Effector memory CD4-positive, alpha-beta T cell (primary cell): ENCODE measurements around the gene NTMT1.

ENCODE experiments used
- DNase-seq, 3 donors: peaks; one replicate each; pipeline ENCODE4 v3.0.0-alpha.2; 2020
- H3K27ac ChIP-seq: 2 replicates; pipeline ENCODE4 v1.7.0; 2013; ENCODE audit warnings: mild to moderate bottlenecking, low read length, moderate library complexity; ENCODE audit not compliant: insufficient read depth, poor library complexity, severe bottlenecking
- H3K27me3 ChIP-seq: replicated peaks from 2 replicates; pipeline ENCODE4 v1.7.0; 2013; ENCODE audit warnings: mild to moderate bottlenecking, low read length; ENCODE audit not compliant: insufficient read depth, control insufficient read depth, poor library complexity, severe bottlenecking
- H3K36me3 ChIP-seq: 2 replicates; pipeline ENCODE4 v1.7.0; 2013; ENCODE audit warnings: mild to moderate bottlenecking, low read length, moderate library complexity; ENCODE audit not compliant: control insufficient read depth, insufficient read depth
- H3K4me1 ChIP-seq: 2 replicates; pipeline ENCODE4 v1.7.0; 2013; ENCODE audit warnings: low read length, mild to moderate bottlenecking; ENCODE audit not compliant: control insufficient read depth, insufficient read depth, poor library complexity, severe bottlenecking
- H3K4me3 ChIP-seq: 2 replicates; pipeline ENCODE4 v1.7.0; 2013; ENCODE audit warnings: low read length, low read depth, mild to moderate bottlenecking; ENCODE audit not compliant: insufficient read depth, poor library complexity, severe bottlenecking
- H3K9me3 ChIP-seq: 2 replicates; pipeline ENCODE4 v1.7.0; 2013; ENCODE audit warnings: mild to moderate bottlenecking, low read length, moderate library complexity; ENCODE audit not compliant: control insufficient read depth

The NTMT1 gene

DNA sequence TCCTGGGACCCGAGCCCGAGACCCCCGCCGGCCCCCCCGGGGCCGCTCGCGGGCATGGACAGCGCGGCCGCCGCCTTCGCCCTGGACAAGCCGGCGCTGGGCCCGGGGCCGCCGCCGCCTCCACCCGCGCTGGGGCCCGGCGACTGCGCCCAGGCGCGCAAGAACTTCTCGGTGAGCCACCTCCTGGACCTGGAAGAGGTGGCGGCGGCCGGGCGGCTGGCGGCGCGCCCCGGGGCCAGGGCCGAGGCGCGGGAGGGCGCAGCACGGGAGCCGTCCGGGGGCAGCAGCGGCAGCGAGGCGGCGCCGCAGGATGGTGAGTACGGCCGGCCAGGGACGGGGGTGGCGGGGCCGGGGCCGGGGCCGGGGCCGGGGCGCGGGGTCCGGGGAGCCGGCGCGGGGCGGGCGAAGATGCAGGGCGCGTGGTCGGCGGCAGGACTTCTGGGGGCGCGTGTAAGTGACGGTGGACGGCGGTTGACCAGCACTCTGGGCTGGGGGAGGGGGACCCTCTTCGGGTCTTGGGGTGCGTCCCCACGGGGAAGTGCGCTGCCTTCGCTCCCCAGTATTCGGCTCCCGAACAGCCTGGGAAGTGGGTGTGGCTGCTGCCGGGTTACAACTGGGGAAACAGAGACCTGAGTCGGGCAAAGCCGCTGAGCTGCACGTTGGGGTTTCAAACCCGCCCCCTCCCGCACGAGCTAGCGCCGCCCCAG is 40.0 kb downstream of the NTMT1 start:
- no peak for DNase-seq
- H3K27ac ChIP-seq = no peak overlapping the region
- H3K9me3 ChIP-seq = no peaks in the 10 kb centered on the region
- H3K36me3 ChIP-seq = no peaks in the 10 kb centered on the region
- H3K4me3 ChIP-seq = no peak overlapping the region
- H3K4me1 ChIP-seq = peaks cover 3% of the 10 kb centered on the region
- H3K27me3 ChIP-seq = peaks cover 11% of the 10 kb centered on the region

DNA sequence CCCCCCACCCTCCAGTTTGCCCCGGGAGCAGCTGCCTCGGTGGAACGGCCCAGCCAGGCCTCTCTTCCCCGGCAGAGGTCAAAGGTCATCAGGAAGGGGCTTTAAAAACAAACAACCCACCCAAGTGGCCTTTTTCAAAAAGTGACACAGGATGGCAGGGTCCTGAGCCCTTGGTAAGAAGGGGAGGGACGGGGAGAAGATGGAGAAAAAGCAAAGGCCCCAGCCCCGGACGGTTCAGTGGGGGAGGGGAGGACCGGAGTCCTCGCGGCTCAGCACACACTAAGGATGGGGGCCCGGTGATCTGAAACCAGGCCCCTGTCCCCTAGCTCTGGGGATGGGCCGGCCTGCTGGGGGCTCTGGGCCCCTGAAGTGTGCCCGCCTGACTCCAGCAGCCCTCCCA is 40.6 kb downstream of the NTMT1 start:
- DNase-seq = no peak
- H3K4me3 ChIP-seq = no peak overlapping the region
- H3K9me3 ChIP-seq = no peaks in the 10 kb centered on the region
- H3K4me1 ChIP-seq = peaks cover 3% of the 10 kb centered on the region
- H3K27ac ChIP-seq = no peak overlapping the region
- no peaks in the 10 kb centered on the region for H3K36me3 ChIP-seq
- H3K27me3 ChIP-seq = peaks cover 11% of the 10 kb centered on the region

DNA sequence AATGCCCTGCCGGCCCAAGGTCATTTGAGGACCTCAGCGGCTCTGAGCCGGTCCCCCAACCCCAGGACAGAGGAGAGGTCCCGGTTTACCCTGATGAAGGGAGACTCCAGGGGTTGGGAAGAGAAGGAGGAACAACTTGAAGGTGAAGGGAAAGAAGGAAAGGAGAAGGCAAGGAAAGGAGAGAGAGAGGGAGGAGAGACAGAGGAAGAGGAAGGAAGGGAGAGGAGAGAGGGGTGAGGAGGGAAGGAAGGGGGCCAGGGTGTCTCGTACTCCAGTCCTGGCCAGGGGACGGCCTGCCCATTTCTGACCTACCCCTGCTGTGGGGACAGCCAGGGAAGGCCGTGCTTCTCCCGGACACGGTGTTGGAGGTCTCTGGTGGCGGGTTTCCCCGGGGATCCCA is 41.4 kb downstream of the NTMT1 start:
- Histone ChIP-seq H3K4me1 (peaks cover 3% of the 10 kb centered on the region), H3K36me3 (no peaks in the 10 kb centered on the region), H3K27ac (no peak overlapping the region), H3K27me3 (peaks cover 11% of the 10 kb centered on the region), H3K9me3 (no peaks in the 10 kb centered on the region), H3K4me3 (no peak overlapping the region)
- DNase-seq = no peak

DNA sequence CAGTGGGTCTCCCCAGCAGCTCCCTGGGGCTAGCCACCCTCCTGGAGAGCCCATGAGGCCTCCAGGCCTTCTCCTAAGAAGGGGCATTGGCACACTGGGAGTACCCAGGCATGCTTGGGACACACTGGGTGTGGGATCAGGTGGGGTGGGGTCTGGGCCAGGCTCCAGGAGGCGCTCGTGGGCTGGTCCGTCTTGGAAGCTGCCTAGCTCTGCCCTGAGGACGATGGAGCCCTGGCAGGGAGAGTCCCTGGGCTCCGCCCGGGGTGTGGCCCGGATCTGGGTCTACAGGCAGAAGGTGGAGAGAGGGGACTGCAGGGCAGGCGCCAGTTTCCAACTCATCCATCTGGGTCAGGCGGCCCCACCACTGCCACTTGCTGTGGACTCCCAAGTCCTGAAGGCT is 41.9 kb downstream of the NTMT1 start:
- no peak for DNase-seq
- Histone ChIP-seq H3K4me3 (no peak overlapping the region), H3K27me3 (peaks cover 11% of the 10 kb centered on the region), H3K4me1 (peaks cover 3% of the 10 kb centered on the region), H3K27ac (no peak overlapping the region), H3K36me3 (no peaks in the 10 kb centered on the region), H3K9me3 (no peaks in the 10 kb centered on the region)

DNA sequence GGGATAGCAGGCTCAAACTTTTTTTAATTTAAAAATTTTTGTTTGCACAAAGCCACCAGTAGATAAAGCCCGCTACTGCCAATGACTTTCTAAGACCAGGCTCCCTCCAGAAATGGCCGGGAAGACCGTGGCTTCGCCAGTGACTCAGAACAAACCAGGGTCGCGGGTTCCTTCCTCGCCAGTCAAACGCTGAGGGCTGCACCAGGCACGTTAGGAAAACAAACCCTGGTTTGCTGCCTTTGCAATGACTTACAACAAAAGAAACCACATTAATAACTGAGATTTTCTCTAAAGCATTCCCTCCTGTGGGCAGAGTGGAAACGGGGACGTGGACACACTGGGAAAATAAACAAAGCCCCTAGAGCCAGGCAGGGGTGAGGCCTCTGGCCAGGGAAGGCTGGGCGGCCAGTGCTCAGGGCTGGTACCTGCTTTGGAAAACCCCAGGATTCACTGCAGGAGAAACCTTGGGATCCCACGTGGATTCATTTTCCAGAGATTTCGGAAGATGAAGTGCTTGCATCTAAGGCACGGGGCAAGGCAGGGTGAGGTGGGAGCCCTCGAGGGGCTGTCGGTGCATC is 43.3 kb downstream of the NTMT1 start:
- Histone ChIP-seq H3K4me1 (peaks cover 3% of the 10 kb centered on the region), H3K4me3 (no peak overlapping the region), H3K27ac (no peak overlapping the region), H3K36me3 (no peaks in the 10 kb centered on the region), H3K9me3 (no peaks in the 10 kb centered on the region), H3K27me3 (peaks cover 11% of the 10 kb centered on the region)
- no peak for DNase-seq

DNA sequence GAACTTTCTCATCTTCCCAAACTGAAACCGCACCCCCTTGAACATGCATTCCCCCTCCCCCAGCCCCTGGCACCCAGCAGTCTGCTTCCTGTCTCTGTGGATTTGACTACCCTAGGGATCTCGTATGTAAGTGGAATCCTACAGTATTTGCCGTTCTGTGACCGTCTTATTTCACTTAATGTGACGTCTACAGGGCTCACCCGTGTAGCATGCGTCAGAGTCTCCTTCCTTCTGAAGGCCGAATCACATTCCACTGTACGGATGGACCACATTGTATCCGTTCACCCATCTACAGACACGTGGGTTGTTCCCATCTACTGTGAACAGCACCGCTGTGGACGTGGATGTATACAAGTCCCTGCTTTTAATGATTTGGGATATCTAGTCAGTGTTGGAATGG is 44.0 kb downstream of the NTMT1 start:
- H3K27ac ChIP-seq = no peak overlapping the region
- H3K4me3 ChIP-seq = no peak overlapping the region
- H3K9me3 ChIP-seq = no peaks in the 10 kb centered on the region
- H3K4me1 ChIP-seq = peaks cover 3% of the 10 kb centered on the region
- DNase-seq = no peak
- H3K36me3 ChIP-seq = no peaks in the 10 kb centered on the region
- peaks cover 11% of the 10 kb centered on the region for H3K27me3 ChIP-seq

DNA sequence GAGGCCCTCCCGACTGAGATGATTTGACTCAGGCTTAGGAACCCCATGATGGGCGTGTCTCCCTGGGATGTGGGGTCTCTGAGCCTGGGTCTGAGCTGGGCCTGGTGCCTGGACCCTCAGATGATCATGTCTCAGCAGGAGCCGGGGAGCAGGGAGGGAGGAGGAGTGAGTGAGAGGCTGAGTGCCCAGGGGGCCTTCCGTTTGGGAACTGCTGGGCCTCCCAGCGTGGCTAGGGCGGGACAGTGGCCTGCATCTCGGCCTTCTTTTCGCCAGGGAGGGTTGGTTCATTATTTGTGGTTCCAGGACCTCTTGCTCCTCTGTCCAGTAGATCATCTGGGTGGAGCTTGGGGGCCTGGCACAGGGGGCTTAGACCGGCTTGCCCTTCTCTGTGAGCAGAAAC is 45.1 kb downstream of the NTMT1 start:
- Histone ChIP-seq H3K4me1 (peaks cover 3% of the 10 kb centered on the region), H3K27ac (no peak overlapping the region), H3K4me3 (no peak overlapping the region), H3K36me3 (no peaks in the 10 kb centered on the region), H3K9me3 (no peaks in the 10 kb centered on the region), H3K27me3 (peaks cover 10% of the 10 kb centered on the region)
- DNase-seq = no peak

DNA sequence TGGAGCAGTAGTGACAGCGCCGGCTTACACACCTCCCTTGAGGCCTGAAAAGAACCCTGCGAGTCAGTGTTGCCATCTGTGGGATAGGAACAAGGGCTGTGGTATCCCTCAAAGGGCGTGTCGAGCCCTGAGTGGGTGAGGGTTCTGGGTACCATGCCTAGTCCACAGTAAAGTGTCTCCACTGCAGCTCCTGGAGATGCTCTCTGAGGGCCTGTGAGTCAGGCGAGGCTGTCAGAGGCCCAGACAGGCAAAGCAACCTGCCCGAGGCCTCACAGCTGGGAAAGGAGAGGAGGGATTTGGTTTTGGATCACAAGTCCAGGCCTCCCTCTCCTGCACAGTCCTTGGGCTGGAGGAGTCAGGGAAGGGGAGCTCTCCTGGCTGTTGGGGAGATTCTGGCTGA is 45.6 kb downstream of the NTMT1 start:
- H3K27ac ChIP-seq = no peak overlapping the region
- H3K9me3 ChIP-seq = no peaks in the 10 kb centered on the region
- peaks cover 6% of the 10 kb centered on the region for H3K27me3 ChIP-seq
- H3K36me3 ChIP-seq = no peaks in the 10 kb centered on the region
- no peaks in the 10 kb centered on the region for H3K4me1 ChIP-seq
- DNase-seq = no peak
- H3K4me3 ChIP-seq = no peak overlapping the region

DNA sequence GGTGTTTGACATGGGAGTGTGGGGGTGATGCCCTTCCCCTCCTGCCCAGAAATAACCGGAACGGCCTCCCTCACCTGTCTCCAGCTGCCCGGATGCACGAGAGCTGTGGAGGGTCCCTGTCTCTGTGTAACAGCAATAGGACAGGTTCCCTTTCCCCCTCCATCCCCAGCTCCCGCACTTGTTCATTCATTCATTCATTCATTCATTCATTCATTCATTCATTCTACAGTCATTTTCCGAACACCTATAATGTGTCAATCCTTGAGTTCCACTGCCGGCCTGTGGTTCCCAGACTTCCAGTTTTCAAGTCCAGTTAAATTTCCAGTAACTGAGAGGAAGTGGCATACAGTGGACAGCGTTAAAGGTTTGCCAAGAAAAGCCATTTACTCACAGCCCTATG is 46.7 kb downstream of the NTMT1 start:
- no peaks in the 10 kb centered on the region for H3K36me3 ChIP-seq
- DNase-seq = no peak
- H3K4me3 ChIP-seq = no peak overlapping the region
- H3K4me1 ChIP-seq = no peaks in the 10 kb centered on the region
- no peak overlapping the region for H3K27ac ChIP-seq
- H3K9me3 ChIP-seq = no peaks in the 10 kb centered on the region
- H3K27me3 ChIP-seq = no peaks in the 10 kb centered on the region

DNA sequence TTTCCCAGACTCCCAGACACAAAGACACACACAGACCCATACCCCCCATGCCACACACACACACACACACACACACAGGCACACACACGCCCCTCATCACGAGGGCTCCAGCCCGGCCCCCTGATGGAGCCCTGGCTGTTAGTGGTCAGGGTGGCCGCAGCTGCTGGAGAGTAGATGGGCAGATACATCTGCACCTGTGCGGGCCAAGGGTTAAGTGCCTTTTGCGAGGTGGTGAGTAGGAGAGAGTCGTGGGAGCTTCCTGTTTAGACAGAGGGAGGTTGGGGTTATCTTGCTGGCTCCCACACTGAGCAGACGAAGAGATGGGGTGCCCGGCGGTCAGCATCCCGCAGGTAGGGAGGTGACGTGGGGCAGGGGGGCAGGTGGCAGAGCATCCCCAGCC is 47.6 kb downstream of the NTMT1 start:
- no peak overlapping the region for H3K4me3 ChIP-seq
- no peaks in the 10 kb centered on the region for H3K36me3 ChIP-seq
- H3K27me3 ChIP-seq = no peaks in the 10 kb centered on the region
- no peak overlapping the region for H3K27ac ChIP-seq
- DNase-seq = no peak
- no peaks in the 10 kb centered on the region for H3K4me1 ChIP-seq
- no peaks in the 10 kb centered on the region for H3K9me3 ChIP-seq
